ENCODE data around the gene AQP3. TPM values are rescaled to one million over a fixed set of nuclear protein-coding genes. Genes with fewer than 3 reads are reported as not detected.

The AQP3 gene
- total and polyA plus RNA-seq, 2 of the 8 experiments (the other 6 are each of a cell fraction or from before 2014, with no cell fraction given): 2.6 to 7.6 TPM

- TF ChIP-seq NANOG (IDR thresholded peaks at IDR 0.05; ENCODE audit: insufficient read depth, low read depth, low read length, poor library complexity, severe bottlenecking): peak; percentile 48
- peak; percentile 56; the same call in 1 of the 2 replicates for TF ChIP-seq SUZ12 (IDR thresholded peaks at IDR 0.05; ENCODE audit: low read length)
- TF ChIP-seq CTBP2 (IDR thresholded peaks at IDR 0.05; ENCODE audit: borderline replicate concordance, insufficient read depth, insufficient read length, low read length): peak; percentile 79
- peak in 1 of 2 experiments; percentile 28; a peak in 1 of 4 replicates for TF ChIP-seq SIN3A (conservative IDR thresholded peaks at IDR 0.05 in 1 of 2, IDR thresholded peaks at IDR 0.05 in 1 of 2; ENCODE audit: low read depth in 1 of 2, low read length in 2 of 2)
- TF ChIP-seq POLR2A (IDR thresholded peaks at IDR 0.05; ENCODE audit: control extremely low read depth in 1 of 2, low read depth in 2 of 2, low read length in 2 of 2): no peak
- no peak for TF ChIP-seq CREB1 (IDR thresholded peaks at IDR 0.05)
- TF ChIP-seq CEBPB (IDR thresholded peaks at IDR 0.05; ENCODE audit: low read depth, low read length): no peak
- 0 out of 4 replicates have a peak, but pooled peaks of 1 of the 2 experiments have one; percentile 56 for TF ChIP-seq HDAC2 (IDR thresholded peaks at IDR 0.05; ENCODE audit: borderline replicate concordance in 1 of 2, low read depth in 2 of 2, low read length in 2 of 2)
- peak; percentile 13 to 58 (median 46) for TF ChIP-seq CTCF (IDR thresholded peaks at IDR 0.05; ENCODE audit: control extremely low read depth in 1 of 3, insufficient read depth in 1 of 3, low read depth in 1 of 3, low read length in 3 of 3)
- peak; percentile 64 for TF ChIP-seq KDM4A (IDR thresholded peaks at IDR 0.05; ENCODE audit: low read depth, low read length, severe bottlenecking)
- TF ChIP-seq ASH2L (IDR thresholded peaks at IDR 0.05; ENCODE audit: low read length): peak; percentile 63
- TF ChIP-seq RBBP5 (IDR thresholded peaks at IDR 0.05; ENCODE audit: borderline replicate concordance, low read depth, low read length): peak; percentile 84; the same call in 1 of the 2 replicates
- no peak for TF ChIP-seq USF2 (IDR thresholded peaks at IDR 0.05; ENCODE audit: low read length)
- no peak for TF ChIP-seq RFX5 (IDR thresholded peaks at IDR 0.05; ENCODE audit: borderline replicate concordance, low read depth, low read length)
- no peak for TF ChIP-seq POLR2AphosphoS5 (IDR thresholded peaks at IDR 0.05; ENCODE audit: low read depth, low read length)
- peak; percentile 19 to 50; a peak in 2 of 4 replicates for TF ChIP-seq RAD21 (IDR thresholded peaks at IDR 0.05 in 1 of 2, conservative IDR thresholded peaks at IDR 0.05 in 1 of 2; ENCODE audit: low read depth in 2 of 2, low read length in 2 of 2)
- TF ChIP-seq E2F6 (IDR thresholded peaks at IDR 0.05): peak; percentile 46; the same call in 1 of the 2 replicates
- no peak for TF ChIP-seq TAF1 (IDR thresholded peaks at IDR 0.05; ENCODE audit: low read depth, low read length)
These were observed at the start of gene AQP3 (continued) for GRCh38 chr9:33446946-33447798.
